GM19372 (cell line): ENCODE results near the gene AGAP1.

Experiments
- ATAC-seq: cut with Tn5 transposase; IDR thresholded peaks from one replicate; pipeline ENCODE4 v1.9.1; 2021; ENCODE audit warnings: mild to moderate bottlenecking, low read depth, moderate library complexity; ENCODE audit not compliant: unreplicated experiment

AGAP1 gene

DNA sequence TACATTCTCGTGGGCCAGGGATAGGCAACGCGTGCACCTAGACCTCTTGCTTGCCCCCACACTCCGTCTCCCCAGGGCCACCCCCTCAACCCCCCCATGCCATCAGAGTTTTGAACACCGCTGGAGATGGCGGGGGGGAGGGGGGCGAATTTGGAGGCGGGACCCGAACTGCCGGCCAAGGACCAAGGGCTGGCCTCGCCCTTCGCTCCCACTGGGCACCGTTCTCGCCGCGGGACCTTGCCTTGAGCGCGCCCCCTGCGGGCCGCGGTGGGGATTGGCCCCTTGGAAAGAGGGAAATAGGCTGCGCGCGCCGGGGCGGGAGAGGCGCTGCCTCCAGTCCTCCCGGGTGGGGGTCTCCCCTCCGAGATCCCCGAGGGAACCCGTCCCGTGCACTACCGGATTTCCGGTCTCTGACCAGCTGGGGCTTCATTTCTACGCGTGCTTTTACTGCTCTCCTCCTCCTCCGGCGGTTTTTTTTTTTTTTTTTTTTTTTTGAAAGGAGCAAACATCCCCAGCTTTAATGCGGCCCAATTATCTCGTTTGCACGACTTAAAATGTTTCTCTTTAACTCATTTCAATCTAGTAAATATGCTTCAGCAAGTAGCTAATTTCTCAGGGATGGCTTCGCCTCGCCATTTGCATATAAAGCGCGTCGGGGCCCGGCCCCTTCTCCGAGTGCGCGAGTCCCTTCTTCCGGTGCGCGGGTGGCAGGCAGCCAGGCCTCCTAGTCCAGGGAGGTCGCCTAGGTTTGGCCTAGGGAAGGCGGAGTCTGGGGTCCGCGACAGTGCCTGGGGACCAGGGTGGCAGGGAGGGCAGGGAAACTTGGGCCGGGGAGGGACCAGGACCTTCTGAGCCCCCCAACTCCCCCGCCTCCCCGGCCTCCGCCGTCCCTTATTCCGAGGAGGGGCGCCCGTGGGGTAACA lies 684.4 kb downstream of the AGAP1 start:
- ATAC-seq: no peak

DNA sequence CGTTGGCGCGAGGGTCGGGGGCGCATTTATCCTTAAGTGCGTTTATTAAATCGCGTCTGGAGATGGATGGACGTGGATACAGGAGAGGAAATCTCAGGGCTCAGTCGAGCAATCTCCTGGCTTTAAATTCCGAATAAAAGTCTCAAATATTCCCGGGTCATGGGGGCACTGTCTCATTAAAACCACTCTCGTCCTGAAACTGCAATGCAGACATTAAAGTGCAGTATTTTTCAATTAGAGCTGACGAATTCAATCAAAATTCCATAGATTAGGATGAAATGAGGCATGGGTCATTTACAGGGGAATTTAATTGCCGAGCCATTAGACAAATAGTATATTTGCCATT lies 685.0 kb downstream of the AGAP1 start:
- ATAC-seq: no peak

DNA sequence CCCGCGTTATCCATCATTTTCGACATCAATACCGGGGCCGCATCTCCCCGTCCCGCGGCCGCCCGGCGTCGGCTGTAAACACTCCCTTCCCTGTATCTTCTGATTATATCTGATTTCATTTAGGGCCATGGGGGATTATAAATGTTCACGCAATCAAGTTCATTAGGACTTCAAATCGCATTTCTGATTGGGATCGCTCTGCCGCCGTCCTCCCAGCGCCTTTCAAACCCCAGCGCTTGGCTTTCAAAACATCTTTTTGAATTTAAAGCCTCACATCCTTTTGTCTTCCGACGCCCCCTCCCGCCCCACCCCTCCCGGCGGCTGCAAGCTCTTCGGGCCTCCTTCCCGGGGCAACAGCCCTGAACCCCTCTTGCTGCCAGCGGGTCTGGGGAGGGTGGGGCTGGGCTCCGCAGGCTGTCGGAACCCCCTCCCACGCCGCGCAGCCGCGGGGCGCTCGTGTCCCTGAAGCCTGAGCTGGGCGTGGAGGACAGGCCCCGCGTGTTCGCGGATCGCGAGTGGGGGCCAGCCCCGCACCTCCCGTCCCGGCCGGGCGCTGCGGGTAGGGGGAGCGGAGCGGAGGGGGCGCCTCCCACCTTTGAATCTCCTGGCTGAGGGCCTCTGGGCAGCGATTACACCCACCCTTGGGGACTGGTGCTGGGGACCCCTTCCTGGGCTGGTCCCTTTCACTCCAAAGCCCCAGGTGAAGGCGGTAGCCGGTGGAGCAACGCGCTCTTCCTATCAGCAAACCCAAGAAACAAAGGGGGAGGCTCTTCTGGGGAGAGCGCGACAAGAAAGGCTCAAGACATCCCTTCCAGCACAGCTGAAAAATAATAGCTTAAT lies 685.6 kb downstream of the AGAP1 start:
- no peak for ATAC-seq

DNA sequence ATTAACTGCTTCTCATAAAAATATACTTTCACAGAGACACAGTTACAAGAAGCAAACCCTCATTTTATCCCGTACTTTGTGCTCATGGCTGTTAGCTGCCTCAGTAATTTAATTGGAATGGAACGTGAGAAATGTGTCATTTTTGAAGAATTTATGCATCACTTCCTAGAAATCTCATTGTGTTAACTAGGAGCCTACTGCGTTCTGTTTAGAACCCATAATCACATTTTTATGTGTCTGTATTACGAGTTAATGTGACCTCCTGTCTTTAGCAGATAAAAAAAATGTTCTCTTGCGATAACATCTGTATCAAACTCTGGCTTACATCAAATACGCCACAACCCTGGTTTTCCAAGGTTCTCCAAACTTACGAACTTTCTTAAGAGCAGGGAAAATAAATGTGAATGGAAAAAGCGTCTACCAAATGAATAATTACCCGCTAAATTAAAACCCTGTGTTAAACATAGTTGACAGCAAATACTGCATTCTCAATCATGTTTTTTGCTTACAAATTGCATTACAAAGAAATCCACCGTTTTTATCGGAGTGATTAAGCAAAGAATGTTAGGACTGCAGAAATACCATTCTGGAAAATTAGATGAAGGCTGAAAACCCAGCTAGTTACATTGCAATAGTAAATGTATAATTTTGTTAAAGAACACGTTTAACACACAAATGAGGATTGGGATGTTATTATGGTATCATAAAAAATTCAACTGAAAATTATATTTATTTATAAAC lies 686.4 kb downstream of the AGAP1 start:
- no peak for ATAC-seq

DNA sequence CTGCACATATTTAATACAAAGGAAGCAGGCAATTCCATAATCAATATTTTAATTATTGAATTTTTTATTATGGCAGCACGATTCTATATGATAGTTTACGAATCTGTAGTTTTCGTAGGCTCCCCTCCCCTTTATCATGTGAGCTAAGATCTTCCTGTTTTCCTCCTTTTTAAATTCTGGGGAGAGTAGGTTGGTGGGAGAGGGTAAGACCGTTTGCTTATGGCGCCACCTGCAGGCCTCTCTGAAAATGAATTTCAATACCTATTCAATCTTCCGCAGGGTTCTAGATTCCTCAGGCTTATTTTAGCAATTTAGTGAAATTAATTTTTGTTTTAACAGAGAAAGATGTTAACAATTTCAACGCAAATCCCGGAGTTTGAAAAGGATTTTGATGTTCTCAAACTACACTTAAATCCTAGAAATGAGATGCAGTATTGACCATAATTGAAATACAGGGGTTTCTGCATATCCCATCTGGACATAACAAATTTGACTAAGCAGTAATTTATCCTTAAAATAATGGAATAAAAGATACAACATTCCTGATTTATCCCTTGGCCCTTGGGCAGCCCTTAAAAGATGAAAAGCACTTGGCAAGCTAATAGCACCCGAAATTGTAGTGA lies 687.1 kb downstream of the AGAP1 start:
- no peak for ATAC-seq
